Naive thymus-derived CD4-positive, alpha-beta T cell (primary cell): ENCODE results near the gene TSEN54. TPM values are rescaled to one million over a fixed set of nuclear protein-coding genes. Genes with fewer than 3 reads are reported as not detected.

Experiments
- ATAC-seq: fragments of 150-1000 bp; cut with Tn5 transposase; 2 replicates; pipeline ENCODE4 v1.10.0; 2021; ENCODE audit warnings: mild to moderate bottlenecking, moderate library complexity
- CTCF ChIA-PET: fragments of 350-600 bp; sonication (Branson Sonifier 250); formaldehyde crosslinking; loops from one replicate; lab custom pipeline; 2021; ENCODE audit warnings: antibody characterized with exemption; lab: Charles Lee
- POLR2A ChIA-PET: fragments of 350-600 bp; sonication (Branson Sonifier 250); formaldehyde crosslinking; loops from one replicate; lab custom pipeline; 2021; ENCODE audit warnings: antibody characterized with exemption, inconsistent platforms; lab: Charles Lee
- DNase-seq, 9 donors: peaks; one replicate each; pipeline versions ENCODE4 v3.0.0 to v3.0.0-alpha.2; 2020 to 2022; ENCODE audit warnings: mixed read lengths in 1 of 9
- H3K27ac ChIP-seq: one replicate; pipeline ENCODE4 v1.7.0; 2013; ENCODE audit warnings: mild to moderate bottlenecking, low read depth, low read length, moderate library complexity
- H3K27me3 ChIP-seq, 2 donors: one replicate each; pipeline ENCODE4 v1.7.0; 2013; ENCODE audit warnings: low read length in 2 of 2, mild to moderate bottlenecking in 2 of 2, moderate library complexity in 2 of 2; ENCODE audit not compliant: control insufficient read depth in 2 of 2, insufficient read depth in 2 of 2
- H3K36me3 ChIP-seq, 3 experiments: 1 replicate in 2 of 3; 2 replicates in 1 of 3; pipeline ENCODE4 v1.7.0; 2013; ENCODE audit warnings: low read length in 3 of 3, mild to moderate bottlenecking in 3 of 3, moderate library complexity in 1 of 3; ENCODE audit not compliant: insufficient read depth in 3 of 3, control insufficient read depth in 2 of 3
- H3K4me1 ChIP-seq, 2 donors: one replicate each; pipeline ENCODE4 v1.7.0; 2013; ENCODE audit warnings: low read length in 2 of 2, mild to moderate bottlenecking in 2 of 2, moderate library complexity in 1 of 2; ENCODE audit not compliant: control insufficient read depth in 2 of 2, insufficient read depth in 2 of 2
- H3K4me3 ChIP-seq: 2 replicates; pipeline ENCODE4 v1.7.0; 2013; ENCODE audit warnings: mild to moderate bottlenecking, low read length
- H3K9me3 ChIP-seq, 3 experiments: 1 replicate in 2 of 3; 2 replicates in 1 of 3; pipeline ENCODE4 v1.7.0; 2013; ENCODE audit warnings: low read length in 3 of 3; ENCODE audit not compliant: control insufficient read depth in 2 of 3
- H3K27ac Mint-ChIP-seq, 9 donors: one replicate each; pipeline ENCODE4 v1.8.0; 2020 to 2022; ENCODE audit warnings: mixed read lengths in 9 of 9, mild to moderate bottlenecking in 8 of 9, moderate library complexity in 5 of 9, inconsistent platforms in 2 of 9
- H3K27me3 Mint-ChIP-seq, 5 donors: one replicate each; pipeline ENCODE4 v1.8.0; 2021 to 2022; ENCODE audit warnings: mixed read lengths in 5 of 5, mild to moderate bottlenecking in 1 of 5
- H3K36me3 Mint-ChIP-seq, 5 donors: one replicate each; pipeline ENCODE4 v1.8.0; 2020 to 2022; ENCODE audit warnings: mixed read lengths in 5 of 5, mild to moderate bottlenecking in 3 of 5, inconsistent platforms in 1 of 5
- H3K4me1 Mint-ChIP-seq, 7 donors: one replicate each; pipeline ENCODE4 v1.8.0; 2020 to 2022; ENCODE audit warnings: mixed read lengths in 7 of 7, mild to moderate bottlenecking in 3 of 7, inconsistent platforms in 1 of 7
- H3K4me3 Mint-ChIP-seq, 10 donors: one replicate each; pipeline ENCODE4 v1.8.0; 2020 to 2022; ENCODE audit warnings: mild to moderate bottlenecking in 10 of 10, mixed read lengths in 10 of 10, moderate library complexity in 6 of 10, inconsistent platforms in 2 of 10
- H3K9me3 Mint-ChIP-seq, 11 donors: one replicate each; pipeline ENCODE4 v1.8.0; 2020 to 2022; ENCODE audit warnings: mixed read lengths in 11 of 11, mild to moderate bottlenecking in 4 of 11, inconsistent platforms in 1 of 11, moderate library complexity in 1 of 11
- intact Hi-C, 2 donors: fragments of 100-400 bp; cut with micrococcal nuclease; formaldehyde crosslinking; loops; one replicate each; pipeline ENCODE4 v1.15.1; 2023
- polyA plus RNA-seq, 2 donors: library from polyadenylated mRNA; unstranded; fragments of 300-500 nt; fragmentation: Illumina TruSeq; gene quantifications; one replicate each; pipeline ENCODE4 v1.2.3, GENCODE V29; 2021
- total RNA-seq, 6 experiments: library from RNA in 5 of 6; stranded (reverse) in 5 of 6; gene quantifications; 1 replicate in 5 of 6; 2 replicates in 1 of 6; pipeline ENCODE4 v1.2.3 and lab custom pipeline; 2021 to 2026

Gene TSEN54
- total and polyA plus RNA-seq, 7 experiments from 2014 or later = 36.2 to 85.0 (median 56.7) TPM

- H3K27me3 Mint-ChIP-seq = no peaks in the 10 kb centered on the region
- ChIA-PET POLR2A (no interaction called here), CTCF (no interaction called here)
- DNase-seq = no peak
- peaks cover 0 to 13% (median 0%) of the 10 kb centered on the region in 3 experiments for H3K36me3 ChIP-seq
- no peaks in the 10 kb centered on the region for H3K36me3 Mint-ChIP-seq
- no peaks in the 10 kb centered on the region for H3K4me1 ChIP-seq
- H3K9me3 ChIP-seq = no peaks in the 10 kb centered on the region
- intact Hi-C loops = no loop called here
- H3K4me3 Mint-ChIP-seq = no peak overlapping the region
- no peak for ATAC-seq
- H3K4me3 ChIP-seq = no peak overlapping the region
- no peaks in the 10 kb centered on the region for H3K4me1 Mint-ChIP-seq
- H3K27me3 ChIP-seq = no peaks in the 10 kb centered on the region
- H3K27ac ChIP-seq = no peak overlapping the region
- H3K27ac Mint-ChIP-seq = no peak overlapping the region
- H3K9me3 Mint-ChIP-seq = no peaks in the 10 kb centered on the region
Measured at GRCh38 chr17:75555679-75556153, 39.4 kb downstream of the TSEN54 start.

DNA sequence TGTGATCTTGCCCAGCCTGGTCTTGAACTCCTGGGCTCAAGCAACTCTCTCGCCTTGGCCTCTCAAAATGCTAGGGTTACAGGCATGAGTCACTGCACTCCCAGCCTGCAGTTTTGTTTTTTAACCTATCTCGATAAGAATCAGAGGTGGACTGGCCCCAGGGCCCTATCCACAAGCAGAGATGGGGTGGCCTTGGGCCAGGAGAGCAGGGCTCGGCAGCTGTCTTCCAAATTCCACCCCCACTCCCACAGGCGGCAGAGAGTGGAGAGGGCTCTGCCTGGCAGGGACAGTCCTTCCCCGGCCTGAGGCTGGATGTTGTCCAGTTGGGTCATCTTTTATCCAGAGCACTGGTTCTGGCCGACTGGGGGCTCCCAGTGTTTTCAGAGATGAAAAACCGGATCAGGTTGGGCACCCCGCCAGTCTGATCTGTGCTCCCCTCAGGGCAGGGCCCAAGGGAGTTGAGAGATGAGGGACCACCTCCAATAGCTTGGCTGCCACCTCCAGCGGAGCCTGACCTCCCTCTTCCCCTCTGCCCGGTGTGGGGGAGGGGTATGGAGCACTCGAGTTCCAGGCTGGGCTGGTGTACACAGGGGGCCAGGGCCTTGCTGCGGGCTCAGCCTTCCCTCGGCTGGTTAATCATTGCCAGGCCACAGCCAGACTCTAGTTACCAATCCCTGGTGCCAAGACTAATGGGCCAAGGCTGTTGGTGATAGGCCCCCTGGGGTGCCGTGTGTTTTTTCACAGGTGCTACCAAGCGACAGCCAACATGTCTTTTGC is 40.9 kb downstream of the TSEN54 start:
- ChIA-PET POLR2A (no interaction called here), CTCF (no interaction called here)
- intact Hi-C loops = no loop called here
- Histone ChIP-seq H3K36me3 (peaks cover 0 to 14% (median 0%) of the 10 kb centered on the region in 3 experiments), H3K4me3 (no peak overlapping the region), H3K27ac (no peak overlapping the region), H3K9me3 (no peaks in the 10 kb centered on the region), H3K4me1 (no peaks in the 10 kb centered on the region), H3K27me3 (no peaks in the 10 kb centered on the region)
- Mint-ChIP-seq H3K9me3 (no peaks in the 10 kb centered on the region), H3K36me3 (peaks cover 0 to 7% (median 0%) of the 10 kb centered on the region in 5 donors), H3K4me1 (no peaks in the 10 kb centered on the region), H3K27ac (peak overlapping the region in 1 of 9 donors; percentile 52), H3K4me3 (no peak overlapping the region), H3K27me3 (no peaks in the 10 kb centered on the region)
- ATAC-seq (no peak), DNase-seq (no peak)

- no peaks in the 10 kb centered on the region for H3K27me3 ChIP-seq
- H3K27ac Mint-ChIP-seq = no peak overlapping the region
- ATAC-seq (no peak), DNase-seq (no peak)
- intact Hi-C loops = no loop called here
- H3K27me3 Mint-ChIP-seq = no peaks in the 10 kb centered on the region
- H3K4me1 ChIP-seq = no peaks in the 10 kb centered on the region
- H3K9me3 ChIP-seq = no peaks in the 10 kb centered on the region
- H3K36me3 ChIP-seq = peaks cover 0 to 22% (median 0%) of the 10 kb centered on the region in 3 experiments
- H3K36me3 Mint-ChIP-seq = peaks cover 0 to 10% (median 0%) of the 10 kb centered on the region in 5 donors
- ChIA-PET CTCF (no interaction called here), POLR2A (no interaction called here)
- H3K4me3 ChIP-seq = no peak overlapping the region
- H3K9me3 Mint-ChIP-seq = no peaks in the 10 kb centered on the region
- no peak overlapping the region for H3K27ac ChIP-seq
- no peak overlapping the region for H3K4me3 Mint-ChIP-seq
- H3K4me1 Mint-ChIP-seq = no peaks in the 10 kb centered on the region
Measured at GRCh38 chr17:75557852-75558665, 41.7 kb downstream of the TSEN54 start.

GRCh38 chr17:75558666-75559530 is 42.6 kb downstream of the TSEN54 start:
- CTCF ChIA-PET = no interaction called here
- intact Hi-C loops = no loop called here

DNA sequence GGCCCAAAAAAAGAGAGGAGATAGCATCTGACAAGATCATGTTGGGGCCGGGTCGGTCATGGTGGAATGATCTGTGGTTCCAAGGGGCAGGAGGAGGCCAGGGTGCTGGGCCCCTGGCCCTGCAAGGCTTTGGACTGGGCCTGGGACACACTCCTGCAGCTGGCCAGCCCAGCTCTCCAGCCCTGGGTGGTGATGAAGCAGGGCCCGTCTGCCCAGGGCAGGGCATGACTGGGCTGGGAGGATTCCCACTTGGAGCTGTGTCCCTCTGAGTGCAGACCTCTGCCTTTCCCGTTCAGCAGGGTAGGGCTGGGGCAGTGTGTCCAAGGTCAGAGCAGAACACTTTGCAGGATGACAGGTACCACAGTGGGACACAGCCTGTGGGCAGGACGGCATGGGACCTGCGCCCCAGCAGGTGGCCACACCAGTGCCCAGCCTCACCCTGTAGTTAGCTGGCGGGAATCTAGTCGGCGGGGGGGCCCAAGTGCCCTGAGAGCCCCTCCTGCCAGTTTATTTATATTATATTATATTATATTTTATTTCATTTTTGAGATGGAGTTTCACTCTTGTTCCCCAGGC is 43.7 kb downstream of the TSEN54 start:
- no peaks in the 10 kb centered on the region for H3K4me1 ChIP-seq
- H3K4me3 ChIP-seq = no peak overlapping the region
- H3K27me3 ChIP-seq = no peaks in the 10 kb centered on the region
- Mint-ChIP-seq H3K4me3 (no peak overlapping the region), H3K4me1 (no peaks in the 10 kb centered on the region), H3K36me3 (peaks cover 0 to 13% (median 0%) of the 10 kb centered on the region in 5 donors), H3K9me3 (no peaks in the 10 kb centered on the region), H3K27me3 (no peaks in the 10 kb centered on the region), H3K27ac (no peak overlapping the region)
- intact Hi-C loops = no loop called here
- ChIA-PET POLR2A (no interaction called here), CTCF (no interaction called here)
- H3K36me3 ChIP-seq = peaks cover 0 to 42% (median 5%) of the 10 kb centered on the region in 3 experiments
- no peak for ATAC-seq
- no peak overlapping the region for H3K27ac ChIP-seq
- H3K9me3 ChIP-seq = no peaks in the 10 kb centered on the region
- DNase-seq = no peak

More at GRCh38 chr17:75558666-75559530, 42.6 kb downstream of the TSEN54 start:
- H3K36me3 Mint-ChIP-seq = peaks cover 0 to 13% (median 0%) of the 10 kb centered on the region in 5 donors
- H3K4me1 ChIP-seq = no peaks in the 10 kb centered on the region
- H3K27me3 Mint-ChIP-seq = no peaks in the 10 kb centered on the region
- no peaks in the 10 kb centered on the region for H3K27me3 ChIP-seq
- no peak overlapping the region for H3K4me3 Mint-ChIP-seq
- no peaks in the 10 kb centered on the region for H3K4me1 Mint-ChIP-seq
- POLR2A ChIA-PET = no interaction called here
- no peak overlapping the region for H3K27ac ChIP-seq
- no peak overlapping the region for H3K27ac Mint-ChIP-seq
- H3K9me3 Mint-ChIP-seq = no peaks in the 10 kb centered on the region
- peaks cover 0 to 30% (median 4%) of the 10 kb centered on the region in 3 experiments for H3K36me3 ChIP-seq
- no peak for DNase-seq
- peak; percentile 51 for ATAC-seq
- H3K9me3 ChIP-seq = no peaks in the 10 kb centered on the region
- H3K4me3 ChIP-seq = no peak overlapping the region
